HG02852 (cell line): ENCODE measurements around the gene CAPZA2.

Experiments
- ATAC-seq: cut with Tn5 transposase; IDR thresholded peaks from one replicate; pipeline ENCODE4 v1.9.1; 2021; ENCODE audit warnings: mild to moderate bottlenecking, moderate library complexity; ENCODE audit not compliant: unreplicated experiment

The CAPZA2 gene

DNA sequence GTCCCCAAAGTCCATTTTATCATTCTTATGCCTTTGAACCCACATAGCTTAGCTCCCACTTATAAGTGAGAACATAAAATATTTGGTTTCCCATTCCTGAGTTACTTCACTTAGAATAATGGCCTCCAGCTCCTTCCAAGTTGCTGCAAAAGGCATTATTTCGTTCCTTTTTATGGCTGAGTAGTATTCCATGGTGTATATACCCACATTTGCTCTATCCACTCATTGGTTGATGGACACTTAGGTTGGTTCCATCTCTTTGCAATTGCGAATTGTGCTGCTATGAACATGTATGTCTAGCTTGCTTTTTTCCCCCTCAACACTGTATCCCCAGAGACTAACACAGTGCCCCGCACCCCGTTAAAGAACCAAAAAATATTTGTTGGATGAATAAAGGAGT lies 670 bp upstream of the CAPZA2 start:
- no peak for ATAC-seq

DNA sequence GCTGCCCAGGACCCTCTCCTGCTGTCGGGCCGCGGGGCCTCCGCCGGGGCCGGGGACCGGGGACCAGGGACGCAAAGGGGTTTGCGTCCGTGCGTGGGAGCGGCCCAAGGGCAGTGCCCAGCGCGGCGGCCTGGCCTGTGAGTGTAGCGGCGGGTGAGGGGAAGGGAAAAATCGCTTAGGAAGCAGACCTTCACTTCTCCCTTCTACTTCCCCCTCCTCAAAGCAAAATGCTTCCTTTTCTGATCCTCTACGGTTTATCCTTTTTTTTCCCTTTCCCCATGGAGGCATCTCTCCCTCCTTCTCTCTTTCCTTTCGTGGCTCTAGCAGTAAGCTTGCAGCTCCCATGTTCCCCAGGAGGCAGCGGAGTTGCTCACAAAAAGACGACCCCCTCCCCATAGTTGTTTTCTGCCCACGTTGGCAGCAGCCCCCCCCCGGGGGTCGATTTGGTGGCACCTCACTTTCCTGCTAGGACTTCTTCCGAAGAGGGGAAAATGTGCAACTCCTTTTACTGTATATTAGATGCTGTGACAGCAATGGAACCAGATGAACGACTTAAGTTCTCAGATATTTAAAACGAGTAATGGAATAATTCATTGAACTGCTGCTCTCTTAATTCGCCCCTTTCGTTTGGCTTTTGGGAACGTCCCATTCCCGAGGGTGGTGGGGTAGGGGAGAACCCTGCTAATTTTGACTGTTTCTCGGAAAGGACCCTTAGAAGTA lies 724 bp downstream of the CAPZA2 start:
- peak; percentile 0 for ATAC-seq

DNA sequence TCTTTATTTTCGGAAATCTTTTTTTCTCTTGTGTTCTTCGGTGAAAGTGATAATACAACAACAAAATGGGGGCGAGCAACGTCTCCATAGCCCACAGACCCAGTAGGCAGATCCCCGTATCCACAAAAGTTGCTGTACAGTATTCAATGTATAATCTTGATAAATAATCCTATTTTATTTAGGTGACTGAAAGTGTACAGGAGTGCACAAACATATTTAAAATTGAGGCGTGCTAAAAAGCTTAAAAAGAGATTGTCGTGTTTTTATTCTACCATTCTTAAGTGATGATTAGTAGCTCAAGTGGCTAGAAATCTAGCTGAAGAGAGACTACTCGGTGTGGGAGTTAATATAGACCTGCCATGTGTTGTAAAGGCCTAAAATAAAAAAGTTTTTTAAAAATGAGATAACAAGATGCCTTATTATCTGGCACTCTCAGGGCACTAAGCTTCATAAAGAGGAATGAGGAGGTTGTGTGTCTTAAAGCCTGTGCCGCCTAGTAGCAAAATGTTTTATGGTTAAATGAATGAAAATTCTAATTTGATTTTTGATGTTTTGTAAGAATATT lies 1.6 kb downstream of the CAPZA2 start:
- no peak for ATAC-seq

DNA sequence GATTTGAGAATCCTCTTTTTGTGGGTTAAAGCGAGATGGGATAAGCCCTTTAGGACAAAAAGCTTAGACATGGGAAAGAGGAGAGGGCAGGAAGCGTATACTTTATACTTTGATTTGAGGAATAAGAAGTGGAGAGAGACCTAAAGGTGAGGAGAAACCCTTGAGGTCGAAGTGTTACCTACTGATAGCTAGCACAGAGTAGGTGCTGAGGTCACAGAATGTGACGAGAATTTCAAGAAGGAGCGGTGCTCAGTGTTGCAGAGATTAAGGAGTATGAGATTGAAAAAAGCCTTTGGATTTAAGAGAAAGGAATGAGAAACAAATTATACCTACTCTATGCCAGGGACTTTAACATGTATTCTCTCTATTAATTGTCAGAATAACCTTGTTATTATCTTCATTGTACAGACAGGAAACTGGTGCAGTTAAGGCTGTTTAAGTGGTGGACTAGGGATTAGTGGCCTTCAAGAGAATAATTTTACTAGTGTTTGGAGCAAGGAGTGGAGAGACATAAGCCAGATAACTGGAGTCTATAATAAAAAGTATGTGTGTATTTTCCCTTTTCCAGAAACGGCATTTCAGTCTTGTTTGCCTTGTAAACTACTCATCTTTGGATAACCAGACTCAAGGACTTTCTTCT lies 8.8 kb downstream of the CAPZA2 start:
- no peak for ATAC-seq

DNA sequence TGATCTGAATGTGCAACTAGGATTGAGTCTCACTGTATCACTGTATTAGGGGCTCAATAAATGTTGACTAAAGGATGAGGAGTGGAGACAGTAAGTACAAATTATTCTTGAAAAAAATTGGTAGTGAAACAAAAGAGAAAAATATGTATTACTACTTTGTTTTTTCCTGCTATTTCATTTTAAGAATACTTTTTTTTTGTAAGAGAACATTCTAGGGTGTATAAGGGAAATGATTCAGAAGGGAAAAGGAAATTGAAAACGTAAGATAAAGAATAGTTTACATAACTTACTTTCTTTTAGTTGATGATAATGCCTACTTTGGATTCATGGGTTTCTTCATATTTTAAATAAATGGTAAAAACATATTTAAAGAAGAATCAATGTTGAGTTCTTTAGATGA lies 9.6 kb downstream of the CAPZA2 start:
- no peak for ATAC-seq

DNA sequence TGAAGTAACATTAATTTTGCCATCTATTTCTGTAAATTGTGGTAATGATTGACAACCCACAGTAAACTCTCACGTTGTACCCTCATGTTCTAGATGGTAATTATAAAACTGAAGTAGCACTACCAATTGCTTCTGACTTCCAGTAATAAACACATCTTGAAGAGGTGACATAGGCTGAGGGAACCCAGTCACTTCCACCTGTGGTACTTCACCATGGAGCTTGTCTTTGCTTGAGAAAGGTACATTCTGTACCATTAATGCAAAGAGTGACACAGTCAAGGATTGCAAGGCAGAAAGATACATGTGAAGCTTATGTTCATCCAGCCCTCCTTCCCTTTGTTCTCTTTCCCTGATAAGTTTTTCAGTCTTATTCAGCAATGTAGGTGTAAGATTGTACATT lies 11.2 kb downstream of the CAPZA2 start:
- no peak for ATAC-seq

DNA sequence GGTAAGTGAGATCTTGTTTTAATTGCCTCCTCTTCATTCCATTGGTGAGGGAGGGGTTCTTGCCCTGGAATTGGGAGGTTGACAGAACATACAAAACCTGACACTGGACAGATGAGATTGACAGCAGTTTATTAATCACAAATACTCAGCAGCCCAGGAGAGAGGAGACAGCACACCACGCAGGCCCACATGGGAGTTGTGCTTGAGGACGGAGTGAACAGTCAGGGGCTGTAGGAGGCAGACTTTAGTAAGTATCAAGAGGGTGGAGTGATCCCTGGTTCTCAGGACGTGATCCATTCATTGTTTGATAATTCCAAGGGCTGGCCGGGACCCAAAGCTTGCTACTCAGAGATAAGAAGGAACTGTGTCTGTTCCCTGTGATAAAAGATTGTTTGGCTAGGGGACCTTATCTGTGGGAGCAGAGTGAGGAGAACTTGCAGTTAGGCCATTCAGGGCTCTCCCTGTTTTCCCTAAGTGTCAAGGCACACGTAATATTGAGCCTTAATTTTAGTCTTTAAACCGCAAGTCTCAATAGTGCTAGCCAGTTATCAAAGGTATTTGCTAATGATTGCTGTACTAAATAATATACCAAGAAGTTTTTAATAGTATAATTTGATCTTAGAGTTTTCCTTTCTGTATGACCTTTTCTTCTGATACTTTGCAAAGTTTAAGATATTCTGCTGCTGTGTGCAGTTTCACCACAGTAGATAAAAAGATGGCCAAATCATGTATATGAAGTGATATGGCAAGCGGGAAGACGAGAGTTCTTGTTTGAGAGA lies 14.5 kb downstream of the CAPZA2 start:
- no peak for ATAC-seq

DNA sequence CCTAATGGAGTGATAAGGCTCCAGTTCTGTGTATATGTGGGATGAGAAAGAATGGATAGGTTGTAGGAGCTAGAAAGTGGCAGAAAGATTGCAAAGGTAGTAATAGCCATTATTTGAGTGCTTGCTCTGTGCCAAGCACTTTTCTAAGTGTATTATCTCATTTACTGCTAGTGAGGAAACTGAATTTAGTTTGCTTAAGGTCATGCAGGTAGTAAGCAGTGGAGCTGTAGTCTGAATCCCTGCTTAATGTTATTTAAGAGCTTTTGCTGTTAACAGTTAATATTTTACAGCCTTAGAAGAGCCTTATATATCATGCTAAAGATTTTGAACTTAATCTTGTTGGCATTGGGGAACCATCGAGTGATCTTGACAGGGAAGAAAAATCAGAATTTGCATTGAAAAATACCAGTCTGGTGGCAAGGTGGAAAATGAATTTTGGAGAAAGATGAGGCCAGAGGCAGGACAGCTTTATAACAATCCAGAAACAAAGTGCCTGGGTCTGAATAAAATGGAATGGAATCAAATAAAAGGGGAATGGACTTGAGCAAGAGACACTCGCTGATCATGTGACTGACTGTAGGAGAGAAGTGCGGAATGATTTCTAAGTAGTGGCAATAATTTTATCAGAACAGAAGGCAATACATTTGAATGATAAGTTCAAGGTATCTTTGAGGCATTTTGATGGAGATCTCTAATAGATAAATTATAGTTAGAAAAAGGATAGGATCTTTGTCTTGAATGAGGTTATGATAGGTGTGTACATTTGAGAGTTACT lies 15.2 kb downstream of the CAPZA2 start:
- ATAC-seq, result no peak

DNA sequence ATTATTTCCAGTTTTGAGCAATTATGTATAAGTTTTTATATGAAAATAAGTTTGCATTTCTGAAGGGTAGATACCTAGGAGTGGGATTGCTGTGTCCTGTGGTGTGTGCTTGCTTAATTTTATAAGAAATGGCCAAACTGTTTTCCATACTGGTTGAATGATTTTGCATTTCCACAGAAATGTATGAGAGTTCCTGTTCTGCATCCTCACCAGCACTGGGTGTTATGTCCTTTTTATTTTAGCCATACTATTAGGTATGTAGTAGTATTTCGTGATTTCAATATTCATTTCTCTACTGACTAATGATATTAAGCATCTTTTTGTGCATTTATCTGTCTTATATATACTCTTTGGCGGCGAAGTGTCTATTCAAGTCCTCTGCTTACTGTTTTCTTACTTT lies 22.3 kb downstream of the CAPZA2 start:
- no peak for ATAC-seq

DNA sequence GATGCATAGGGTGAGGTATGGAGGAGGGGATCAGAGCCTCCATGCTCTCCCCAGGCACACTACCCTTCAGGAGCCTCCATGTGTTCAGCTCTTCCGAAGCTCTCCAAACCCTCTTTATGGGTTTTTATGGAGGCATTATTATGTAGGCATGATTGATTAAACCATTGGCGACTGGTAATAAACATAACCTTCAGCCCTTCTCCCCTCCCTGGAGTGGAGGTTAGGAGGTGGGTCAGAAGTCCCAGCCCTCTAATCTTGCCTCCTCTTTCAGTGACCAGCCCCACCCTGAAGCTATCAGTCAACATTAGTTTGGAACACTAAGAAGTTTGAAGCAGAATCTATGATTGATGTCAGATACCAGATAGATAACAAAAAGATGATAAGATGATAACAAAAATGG lies 23.3 kb downstream of the CAPZA2 start:
- no peak for ATAC-seq

DNA sequence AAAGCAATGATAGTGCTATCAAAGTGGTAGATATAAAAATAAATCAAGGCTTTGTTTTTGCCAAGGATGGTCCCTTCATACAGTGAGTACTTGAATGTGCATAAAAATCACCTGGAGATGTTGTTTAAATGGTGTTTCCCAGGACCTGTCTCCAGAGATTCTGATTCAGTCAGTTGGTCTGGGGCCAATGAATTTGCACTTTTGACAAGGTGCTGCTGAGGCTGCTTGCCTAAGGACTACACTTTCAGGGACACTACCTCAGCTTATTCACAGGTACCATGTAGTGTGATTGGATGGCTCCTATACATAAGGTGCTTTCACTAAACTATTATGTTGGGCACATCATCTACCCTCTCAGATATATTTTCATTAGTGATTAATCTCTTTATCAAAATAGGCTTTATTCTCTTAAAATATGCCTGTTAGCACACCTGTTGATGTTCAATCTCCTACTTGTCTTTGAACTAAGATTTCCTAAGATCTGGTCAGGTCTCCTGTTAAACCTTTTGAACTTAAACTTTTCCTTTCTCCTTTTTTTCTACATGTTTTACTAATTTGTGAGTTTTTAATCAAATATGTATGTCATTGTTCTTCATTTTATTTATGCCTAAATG lies 24.3 kb downstream of the CAPZA2 start:
- ATAC-seq, result no peak

DNA sequence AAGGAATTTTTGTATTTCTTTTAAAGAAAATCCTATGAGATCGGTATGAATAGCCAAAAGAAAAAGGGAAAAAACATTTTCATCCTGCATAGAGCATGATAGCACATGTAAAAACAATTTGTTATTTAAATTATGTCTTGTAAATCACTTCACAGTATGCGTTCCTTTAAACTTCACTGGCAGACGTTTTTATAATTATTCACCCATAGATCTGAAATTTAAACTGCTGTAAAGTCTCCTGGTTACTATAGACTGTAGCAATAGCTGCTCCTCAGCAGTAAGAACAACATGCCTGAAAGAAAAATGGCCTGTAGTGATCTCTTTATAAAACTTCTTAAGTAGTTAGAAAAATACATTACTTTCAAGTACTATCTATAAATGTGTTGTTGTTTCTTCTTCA lies 26.5 kb downstream of the CAPZA2 start:
- no peak for ATAC-seq

DNA sequence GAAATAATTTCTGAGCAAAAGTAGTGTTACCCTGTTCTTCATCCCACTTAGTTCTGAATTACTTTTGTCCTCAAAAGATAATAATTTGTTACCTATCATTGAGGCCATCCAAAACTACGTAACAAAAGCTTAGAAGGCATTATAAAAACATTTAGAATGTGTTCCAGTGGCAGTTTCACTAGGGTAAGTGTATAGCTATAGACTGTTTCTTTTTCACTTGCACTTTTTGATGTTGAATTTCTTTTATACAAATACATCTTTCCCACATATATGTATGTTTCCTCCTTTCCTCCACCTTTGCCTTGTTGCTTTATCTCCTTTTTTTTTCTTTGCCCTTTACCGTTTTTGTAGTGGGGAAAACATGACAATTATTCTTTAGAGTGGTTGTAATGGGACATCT lies 33.5 kb downstream of the CAPZA2 start:
- no peak for ATAC-seq

DNA sequence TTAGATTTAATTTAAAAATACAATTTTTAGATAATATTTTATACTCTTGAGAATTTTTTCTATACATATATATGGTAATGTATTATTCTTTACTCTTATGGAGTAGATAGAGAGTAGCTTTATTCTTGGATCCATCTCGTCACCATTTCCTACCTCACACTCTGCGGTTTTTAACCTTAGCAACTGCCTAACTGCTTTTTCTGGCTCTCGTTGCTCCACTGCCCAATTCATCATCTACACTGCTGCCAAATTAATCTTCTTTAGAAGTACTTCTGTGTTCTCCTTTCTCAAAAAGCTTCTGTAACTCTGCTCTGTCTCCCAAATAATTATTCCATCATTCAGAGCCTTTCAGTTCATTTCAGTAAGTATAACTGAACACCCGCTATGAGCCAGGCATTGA lies 35.3 kb downstream of the CAPZA2 start:
- ATAC-seq, result no peak

DNA sequence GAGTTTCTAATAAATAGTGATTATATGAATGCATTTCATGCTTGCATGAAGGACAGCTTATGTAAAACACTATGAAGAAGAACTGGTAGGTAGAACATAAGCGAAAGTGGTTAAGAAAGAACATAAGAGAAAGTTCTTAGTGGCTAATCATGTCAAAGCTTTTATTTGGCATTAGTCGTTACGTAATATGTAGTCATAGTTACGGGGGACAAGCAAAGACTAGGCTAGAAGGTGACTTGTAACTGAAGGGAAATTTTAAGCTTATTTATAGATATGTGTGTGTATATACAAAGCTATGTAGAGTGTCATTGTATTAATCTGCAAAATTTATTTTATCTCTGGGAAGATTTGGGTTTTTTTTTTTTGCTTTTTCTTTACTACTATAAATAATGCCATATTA lies 36.9 kb downstream of the CAPZA2 start:
- ATAC-seq, result no peak

DNA sequence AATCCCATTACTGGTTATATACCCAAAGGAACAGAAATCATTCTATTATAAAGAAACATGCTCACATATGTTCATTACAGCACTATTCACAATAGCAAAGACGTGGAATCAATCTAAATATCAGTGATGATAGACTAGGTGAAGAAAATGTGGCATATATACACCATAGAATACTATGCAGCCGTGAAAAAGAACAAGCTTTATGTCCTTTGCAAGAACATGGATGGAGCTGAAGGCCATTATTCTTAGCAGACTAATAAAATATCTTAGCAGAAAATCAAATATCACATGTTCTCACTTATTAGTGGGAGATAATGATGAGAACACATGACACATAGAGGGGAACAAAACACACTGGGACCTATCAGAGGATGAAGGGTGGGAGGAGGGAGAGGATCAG lies 38.8 kb downstream of the CAPZA2 start:
- ATAC-seq, result no peak

DNA sequence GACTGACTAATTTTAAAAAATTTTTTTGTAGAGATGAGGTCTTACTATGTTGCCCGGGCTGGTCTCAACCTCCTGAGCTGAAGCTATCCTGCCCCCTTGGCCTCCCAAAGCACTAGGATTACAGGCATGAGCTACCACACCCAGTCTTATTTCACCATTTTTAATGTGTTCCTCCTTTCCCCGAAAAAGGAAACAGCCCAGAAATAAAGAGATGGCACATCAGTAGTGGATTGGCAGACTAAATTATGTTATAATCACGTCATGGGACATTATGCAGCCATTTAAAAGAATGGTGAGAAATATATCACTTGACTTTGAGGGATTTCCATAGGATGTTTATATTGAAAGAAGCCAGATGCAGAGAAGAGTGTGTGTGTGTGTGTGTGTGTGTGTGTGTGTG lies 40.5 kb downstream of the CAPZA2 start:
- no peak for ATAC-seq

DNA sequence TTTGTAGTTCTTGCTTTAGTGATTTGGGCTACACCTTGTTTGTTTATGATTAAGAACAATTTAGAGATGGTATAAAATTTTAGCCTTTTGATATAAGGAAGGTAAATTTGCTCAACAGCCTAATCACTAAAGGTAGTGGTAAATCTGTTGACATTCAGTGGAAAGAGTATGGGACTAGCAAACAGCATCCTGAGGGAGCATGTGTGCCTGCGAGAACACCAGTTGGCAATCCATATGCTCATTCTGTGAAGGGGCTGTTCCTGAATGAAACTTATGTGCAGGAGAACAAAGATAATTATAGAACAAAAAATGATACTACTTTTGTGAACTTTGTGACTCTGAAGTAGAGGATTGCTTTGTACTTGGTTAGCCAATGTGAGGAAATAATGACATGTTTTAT lies 44.0 kb downstream of the CAPZA2 start:
- no peak for ATAC-seq

DNA sequence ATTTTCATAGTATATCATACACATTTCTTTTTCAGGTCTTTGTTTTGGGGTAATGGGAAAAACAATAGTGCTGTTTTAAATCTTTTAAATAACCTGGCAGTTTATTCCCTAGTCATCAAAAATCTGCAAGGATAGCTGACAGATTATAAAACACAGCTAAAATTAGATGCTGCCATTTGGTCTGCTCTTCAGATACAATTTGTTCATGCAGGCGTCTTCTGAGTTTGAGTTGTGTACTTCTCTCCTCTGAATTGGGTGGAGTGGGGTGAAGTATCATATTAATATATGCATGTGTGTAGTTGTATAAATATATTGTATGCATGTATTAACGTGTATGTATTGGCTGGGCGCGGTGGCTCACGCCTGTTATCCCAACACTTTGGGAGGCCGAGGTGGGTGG lies 48.0 kb downstream of the CAPZA2 start:
- no peak for ATAC-seq

DNA sequence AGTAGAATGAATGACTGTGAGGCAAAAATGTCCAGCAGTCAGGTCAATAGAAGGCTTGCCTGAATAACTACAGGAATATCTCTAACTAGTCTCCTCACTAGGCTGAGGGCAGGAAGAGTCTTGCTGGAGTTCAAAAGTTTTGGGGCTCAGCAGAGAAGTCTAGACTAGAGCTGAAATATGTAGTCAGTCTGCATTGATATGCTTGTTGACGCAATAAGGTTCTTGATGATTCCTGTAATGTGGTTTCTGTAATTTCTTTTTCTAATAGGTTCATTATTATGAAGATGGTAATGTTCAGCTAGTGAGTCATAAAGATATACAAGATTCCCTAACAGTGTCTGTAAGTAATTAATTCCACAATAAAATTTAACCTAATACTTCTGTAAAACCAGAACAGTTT lies 49.4 kb downstream of the CAPZA2 start:
- ATAC-seq, result no peak
